Right kidney (tissue), 9 donors: ENCODE measurements around the gene OR2T33.
"Not testable (repeated sequence)": the region's sequence is repeated elsewhere in the genome, so short reads cannot be mapped to it uniquely, and the experiment has no call there.

Experiments
- DNase-seq: peaks from one replicate; pipeline ENCODE4 v3.0.0-alpha.2; 2016
- long read RNA-seq, 8 donors: transcript quantifications; one replicate each; lab custom pipeline, GENCODE V29; 2026

Gene OR2T33
- long read RNA-seq, donor 1: 0 reads
- long read RNA-seq, donor 2: 0 reads
- long read RNA-seq, donor 3: 0 reads
- long read RNA-seq, donor 4: 0 reads
- long read RNA-seq, donor 5: 0 reads
- long read RNA-seq, donor 6: 0 reads
- long read RNA-seq, donor 7: 0 reads
- long read RNA-seq, donor 8: 0 reads

DNA sequence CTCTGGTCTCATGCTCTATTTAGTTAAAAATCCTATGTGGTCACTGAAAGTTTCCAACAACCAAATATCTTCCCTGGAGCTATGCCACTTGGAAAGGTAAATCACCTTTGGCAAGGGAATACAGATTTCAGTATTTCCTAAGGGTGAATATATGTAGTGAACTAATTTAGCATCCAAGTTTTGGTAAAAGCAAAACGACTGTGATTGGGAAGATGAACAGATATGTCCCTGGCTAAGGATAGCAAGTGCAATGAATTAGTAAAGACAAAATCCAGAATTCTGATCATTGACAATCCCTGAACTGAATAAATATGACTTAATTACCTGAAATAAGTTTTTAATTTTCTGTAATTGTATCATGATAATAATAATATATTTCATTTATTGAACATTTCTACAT is at the start of gene OR2T33:
TSS of gene OR2T33 (minus strand) at position 101 of the 400 bp plus-strand sequence. CDS start 4,162 bp downstream, outside the sequence.
- DNase-seq: no peak

GRCh38 chr1:248324468-248324867 is 46.7 kb upstream of the OR2T33 start, which contains the start of gene OR2M7:
TSS of gene OR2M7 (minus strand) at chr1:248324568. CDS start at chr1:248324568, 0 bp downstream.
- DNase-seq: no peak

DNA sequence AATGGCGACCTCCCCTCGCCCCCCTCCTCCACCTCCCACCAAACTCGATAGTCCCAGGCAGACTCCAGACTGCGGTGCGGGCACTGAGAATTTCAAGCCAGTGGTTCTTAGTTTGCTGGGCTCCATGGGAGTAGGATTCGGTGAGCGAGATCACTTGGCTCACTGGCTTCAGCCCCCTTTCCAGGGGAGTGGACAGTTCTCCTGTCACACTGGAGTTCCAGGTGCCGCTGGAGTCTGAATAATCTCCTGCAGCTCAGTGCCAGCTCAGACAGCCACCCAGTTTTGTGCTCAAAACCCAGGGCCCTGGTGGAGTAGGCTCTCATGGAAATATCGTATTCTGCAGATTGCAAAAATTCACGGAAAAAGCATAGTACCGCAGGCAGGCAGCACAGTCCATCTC is 39.0 kb upstream of the OR2T33 start:
- no peak for DNase-seq

- not testable (repeated sequence) for DNase-seq
Observed at GRCh38 chr1:248306740-248307139, 29.0 kb upstream of the OR2T33 start.

GRCh38 chr1:248306103-248306502 is 28.3 kb upstream of the OR2T33 start:
- no peak for DNase-seq

DNA sequence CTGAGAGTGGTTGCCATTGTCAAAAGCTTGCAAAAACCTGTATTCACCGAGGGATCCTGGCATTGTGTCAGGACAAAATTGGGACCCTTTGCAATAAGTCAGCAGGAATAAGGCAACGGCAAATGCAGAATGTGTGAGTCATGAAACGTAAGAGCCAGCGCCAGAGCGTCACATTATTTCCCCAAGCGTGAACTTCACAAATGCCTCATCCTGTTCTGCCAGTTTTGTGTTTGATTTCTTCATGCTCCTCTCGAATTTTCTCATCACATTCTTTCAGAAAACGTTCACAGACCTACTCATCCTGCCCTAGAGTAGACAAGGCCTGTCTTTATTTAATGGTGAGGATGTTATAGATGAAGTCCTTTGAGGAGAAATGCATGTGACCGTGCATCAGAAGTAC is 27.9 kb upstream of the OR2T33 start:
- not testable (repeated sequence) for DNase-seq

DNA sequence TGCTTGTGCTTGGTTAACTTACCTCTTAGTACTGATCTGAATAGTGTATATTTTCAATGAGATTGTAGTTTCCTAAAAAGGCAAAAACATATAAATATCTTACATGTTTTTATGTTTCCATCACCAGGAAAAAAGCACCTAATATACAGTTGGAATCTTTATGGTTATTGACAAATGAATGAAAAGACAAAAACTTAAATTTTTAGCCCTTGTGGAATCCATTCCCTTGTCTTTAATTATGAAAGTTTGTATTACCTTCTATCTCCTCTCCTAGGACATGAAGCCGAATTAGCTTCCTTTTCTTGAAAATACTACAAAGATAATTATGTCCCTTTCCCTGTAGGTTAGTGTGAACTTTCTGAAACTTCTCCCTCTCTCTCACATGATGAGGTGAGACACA is 25.5 kb upstream of the OR2T33 start, which contains the start of gene OR2T12:
TSS of gene OR2T12 (minus strand) at position 101 of the 400 bp plus-strand sequence. CDS start 7,846 bp downstream, outside the sequence.
- DNase-seq: no peak

GRCh38 chr1:248288391-248288790 is 10.6 kb upstream of the OR2T33 start:
- no peak for DNase-seq

GRCh38 chr1:248273225-248273624 is 4.6 kb downstream of the OR2T33 start:
- DNase-seq: not testable (repeated sequence)

DNA sequence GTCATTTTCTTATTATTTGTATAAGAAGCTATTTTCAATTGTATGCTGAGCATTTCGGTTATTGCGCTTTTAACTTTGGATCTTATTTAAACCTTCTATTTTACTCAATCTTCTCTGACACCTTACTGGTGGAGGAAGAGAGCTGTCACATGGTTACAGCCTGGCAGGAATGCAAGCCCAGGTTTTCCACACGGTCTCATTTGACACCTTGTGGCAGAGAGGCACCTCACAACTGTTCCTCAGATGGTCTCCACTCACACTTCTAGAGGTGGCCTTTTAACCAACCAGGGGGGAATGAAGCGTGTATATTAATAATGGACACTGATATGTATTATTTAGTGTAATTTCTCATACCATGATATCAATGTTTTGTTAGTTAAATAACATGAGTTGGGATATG is 9.6 kb downstream of the OR2T33 start:
- no peak for DNase-seq

GRCh38 chr1:248259309-248259708 is 18.5 kb downstream of the OR2T33 start:
- DNase-seq: not testable (repeated sequence)

GRCh38 chr1:248243204-248243603 is 34.6 kb downstream of the OR2T33 start:
- no peak for DNase-seq

DNA sequence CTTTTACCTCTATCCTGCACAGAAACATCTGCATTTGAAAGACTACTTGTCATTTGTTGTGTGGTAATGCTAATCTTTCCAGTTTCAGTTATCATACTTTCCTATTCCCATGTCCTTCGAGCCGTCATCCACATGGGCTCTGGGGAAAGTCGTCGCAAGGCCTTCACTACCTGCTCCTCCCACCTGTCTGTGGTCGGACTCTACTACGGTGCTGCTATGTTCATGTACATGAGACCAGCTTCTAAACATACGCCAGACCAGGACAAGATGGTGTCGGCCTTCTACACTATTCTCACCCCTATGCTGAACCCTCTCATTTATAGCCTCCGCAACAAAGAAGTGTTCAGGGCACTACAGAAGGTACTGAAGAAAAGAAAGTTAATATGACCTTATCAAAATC is 38.3 kb downstream of the OR2T33 start:
- DNase-seq: no peak

DNA sequence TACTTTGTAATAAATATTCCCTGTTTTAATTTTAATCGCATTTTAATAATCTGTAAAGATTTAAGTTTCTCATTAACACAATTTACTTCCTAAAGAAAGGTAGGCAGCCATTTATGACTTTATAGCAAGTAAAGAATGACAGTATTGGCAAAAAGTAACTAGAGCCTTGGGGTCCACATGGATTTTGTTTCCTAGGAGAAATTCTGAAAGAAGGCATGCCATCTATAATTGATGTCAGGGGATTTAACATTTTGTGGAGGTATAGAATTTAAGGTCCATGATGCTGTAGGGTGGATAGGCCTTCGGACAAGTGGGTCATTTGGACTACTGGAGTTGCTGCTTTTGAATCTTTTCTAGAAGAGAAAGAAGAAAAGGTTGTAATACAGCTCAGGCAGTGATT is 46.7 kb downstream of the OR2T33 start, which contains the start of gene OR2M4:
TSS of gene OR2M4 (plus strand) at position 301 of the 400 bp plus-strand sequence. CDS start 7,512 bp downstream, outside the sequence.
- no peak for DNase-seq

GRCh38 chr1:248229360-248229908 is 48.3 kb downstream of the OR2T33 start:
- no peak for DNase-seq

- DNase-seq: no peak
Observed at GRCh38 chr1:248225537-248225936, 52.2 kb downstream of the OR2T33 start.
